Measurements from ENCODE around the gene TRPC6.

The TRPC6 gene

DNA sequence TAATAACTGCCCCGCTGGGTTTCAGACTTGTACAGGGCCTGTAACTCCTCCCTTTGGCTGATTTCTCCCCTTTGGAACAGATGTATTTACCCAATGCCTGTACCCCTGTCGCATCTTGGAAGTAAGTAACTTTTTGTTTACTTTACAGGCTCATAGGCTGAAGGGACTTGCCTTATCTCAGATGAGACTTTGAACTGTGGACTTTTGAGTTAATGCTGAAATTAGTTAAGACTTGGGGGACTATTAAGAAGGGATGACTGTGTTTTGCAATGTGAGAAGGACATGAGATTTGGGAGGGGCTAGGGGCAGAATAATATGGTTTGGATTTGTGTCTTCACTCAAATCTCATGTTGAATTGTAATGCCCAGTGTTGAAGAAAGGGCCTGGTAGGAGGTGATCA is 62.0 kb downstream of the TRPC6 start:
- whole genome bisulfite sequencing = 85% methylated on average over 2 of the region's 2 CpGs
- H3K4me1 ChIP-seq (ENCODE audit: insufficient read depth, low read length) = peaks cover 13% of the 10 kb centered on the region
- peaks cover 2% of the 10 kb centered on the region; the same call in 1 of the 2 replicates for H3K36me3 ChIP-seq (ENCODE audit: insufficient read depth, low read length)

DNA sequence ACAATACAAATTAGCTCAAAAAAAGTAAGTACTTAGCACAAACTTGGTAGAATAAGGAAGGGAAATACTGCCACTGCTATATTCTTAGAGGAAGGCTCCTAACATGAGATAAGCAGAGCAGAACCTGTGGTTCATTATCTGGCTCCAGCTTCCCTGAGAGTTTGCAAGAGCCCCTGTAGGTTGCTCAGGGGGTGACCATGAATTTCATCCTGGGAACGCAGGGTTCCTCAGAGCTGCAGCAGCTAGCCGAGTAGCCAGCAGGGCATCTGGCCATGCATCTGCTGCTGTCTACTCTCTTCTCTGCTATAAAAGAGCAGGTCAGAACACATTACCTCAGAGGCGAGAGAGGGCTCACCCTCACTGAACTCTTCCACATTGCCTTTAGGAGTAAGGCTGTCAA is 67.3 kb downstream of the TRPC6 start:
- Histone ChIP-seq H3K4me1 (ENCODE audit: insufficient read depth, low read length) (peaks cover 32% of the 10 kb centered on the region), H3K4me3 (ENCODE audit: low read length) (no peak overlapping the region), H3K27me3 (ENCODE audit: insufficient read depth, low read length) (no peaks in the 10 kb centered on the region), H3K9ac (ENCODE audit: low read depth, low read length) (no peak overlapping the region), H3K27ac (ENCODE audit: low read depth, low read length) (peak overlapping the region; percentile 9; the same call in 1 of the 2 replicates), H3K36me3 (ENCODE audit: insufficient read depth, low read length) (no peaks in the 10 kb centered on the region), H3K9me3 (ENCODE audit: insufficient read depth, low read depth, low read length) (peaks cover 14% of the 10 kb centered on the region)
- WGBS = 42% methylated on average over 3 of the region's 3 CpGs

More for the DNA sequence above, 62.0 kb downstream of the TRPC6 start:
- H3K27ac ChIP-seq (ENCODE audit: low read depth, low read length) = no peak overlapping the region
- peaks cover 24% of the 10 kb centered on the region for H3K9me3 ChIP-seq (ENCODE audit: insufficient read depth, low read depth, low read length)
- H3K4me3 ChIP-seq (ENCODE audit: low read length) = no peak overlapping the region
- no peaks in the 10 kb centered on the region for H3K27me3 ChIP-seq (ENCODE audit: insufficient read depth, low read length)
- no peak overlapping the region for H3K9ac ChIP-seq (ENCODE audit: low read depth, low read length)

DNA sequence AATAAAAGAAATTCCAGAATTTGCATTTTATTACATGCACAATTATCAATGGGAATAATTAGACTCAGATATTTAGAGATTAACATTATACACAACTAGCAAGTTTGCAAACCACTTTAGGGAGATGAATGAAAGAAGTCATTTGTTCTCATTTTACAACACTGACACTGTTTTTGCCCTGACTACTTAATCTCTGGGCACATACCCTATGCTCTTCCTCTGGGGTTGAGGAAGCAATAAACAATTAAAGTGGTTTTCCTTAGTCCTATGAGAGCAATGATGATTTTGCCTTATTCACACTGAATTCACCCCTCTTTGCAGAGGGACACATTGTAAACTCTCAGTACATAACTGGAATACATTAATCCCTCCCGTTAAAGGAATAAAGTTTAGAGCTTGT is 72.7 kb downstream of the TRPC6 start:
- Histone ChIP-seq H3K4me1 (ENCODE audit: insufficient read depth, low read length) (peaks cover 24% of the 10 kb centered on the region), H3K27me3 (ENCODE audit: insufficient read depth, low read length) (no peaks in the 10 kb centered on the region)
- 100% methylated on average over 1 of the region's 1 CpG for WGBS

DNA sequence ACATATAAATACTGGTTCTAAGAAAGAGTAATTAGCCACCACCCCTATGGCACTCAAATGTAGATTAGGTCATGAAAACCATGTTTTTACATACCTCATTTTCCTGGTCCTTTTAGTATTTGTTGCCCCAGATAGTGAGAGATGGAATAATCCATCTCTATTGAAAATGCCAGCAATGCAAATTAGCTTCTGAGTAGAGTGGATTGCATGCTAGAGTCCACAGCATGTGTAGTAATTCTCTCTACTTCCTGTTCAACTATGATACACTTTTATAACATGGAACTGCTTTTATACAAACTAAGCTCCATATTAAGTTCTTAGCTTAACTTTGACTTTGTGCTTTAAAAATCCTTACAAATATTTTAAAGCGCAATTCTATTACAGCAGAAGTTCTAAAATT is 73.2 kb downstream of the TRPC6 start:
- no CpG with 5 or more reads among the region's 1 CpG for WGBS
- Histone ChIP-seq H3K4me1 (ENCODE audit: insufficient read depth, low read length) (peaks cover 20% of the 10 kb centered on the region), H3K36me3 (ENCODE audit: insufficient read depth, low read length) (no peaks in the 10 kb centered on the region), H3K27ac (ENCODE audit: low read depth, low read length) (no peak overlapping the region), H3K27me3 (ENCODE audit: insufficient read depth, low read length) (no peaks in the 10 kb centered on the region), H3K9ac (ENCODE audit: low read depth, low read length) (no peak overlapping the region), H3K4me3 (ENCODE audit: low read length) (no peak overlapping the region), H3K9me3 (ENCODE audit: insufficient read depth, low read depth, low read length) (no peaks in the 10 kb centered on the region)

More for the DNA sequence above, 72.7 kb downstream of the TRPC6 start:
- Histone ChIP-seq H3K27ac (ENCODE audit: low read depth, low read length) (no peak overlapping the region), H3K4me3 (ENCODE audit: low read length) (no peak overlapping the region), H3K36me3 (ENCODE audit: insufficient read depth, low read length) (no peaks in the 10 kb centered on the region), H3K9me3 (ENCODE audit: insufficient read depth, low read depth, low read length) (no peaks in the 10 kb centered on the region), H3K9ac (ENCODE audit: low read depth, low read length) (no peak overlapping the region)

DNA sequence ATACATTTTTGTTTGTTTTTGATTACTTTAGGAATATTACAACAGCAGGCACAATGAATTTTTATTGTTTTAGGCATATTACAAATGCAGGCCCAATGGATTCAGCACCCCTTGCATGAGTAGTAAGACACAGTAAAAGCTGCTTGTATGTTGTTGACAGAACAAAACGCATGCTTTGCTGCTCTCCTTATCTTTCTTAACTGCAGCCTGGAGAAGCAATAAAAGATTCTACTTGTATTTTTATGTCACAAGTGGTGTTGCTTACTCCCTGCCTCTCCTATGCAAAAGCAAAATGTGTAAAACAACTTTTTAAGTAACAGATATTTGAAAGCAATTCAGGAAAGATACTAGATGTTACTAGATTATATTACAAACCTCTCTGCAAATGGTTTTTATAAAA is 73.9 kb downstream of the TRPC6 start:
- WGBS = 0% methylated on average over 1 of the region's 1 CpG

DNA sequence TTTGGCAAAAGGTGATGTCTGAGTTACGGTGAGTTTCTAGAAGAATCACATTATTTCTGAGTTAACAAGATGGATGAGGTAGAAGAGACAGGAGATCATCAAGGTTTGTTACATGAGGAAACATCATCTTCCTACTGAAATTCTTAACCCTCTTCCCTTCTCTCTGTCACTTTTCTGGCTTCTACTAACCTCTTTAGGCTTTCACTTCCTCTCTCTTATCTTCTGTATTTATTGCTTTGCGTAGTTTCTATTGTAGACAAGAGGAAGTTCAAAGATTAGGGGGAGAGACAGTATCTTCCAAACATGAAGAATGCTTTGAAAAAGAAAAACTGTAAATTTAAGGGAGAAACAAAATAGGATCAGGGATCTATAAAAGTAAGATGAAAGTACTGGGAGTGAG is 75.4 kb downstream of the TRPC6 start:
- H3K27me3 ChIP-seq (ENCODE audit: insufficient read depth, low read length) = no peaks in the 10 kb centered on the region
- WGBS = 95% methylated on average over 2 of the region's 2 CpGs
- H3K36me3 ChIP-seq (ENCODE audit: insufficient read depth, low read length) = no peaks in the 10 kb centered on the region
- no peaks in the 10 kb centered on the region for H3K9me3 ChIP-seq (ENCODE audit: insufficient read depth, low read depth, low read length)
- H3K9ac ChIP-seq (ENCODE audit: low read depth, low read length) = no peak overlapping the region
- no peak overlapping the region for H3K27ac ChIP-seq (ENCODE audit: low read depth, low read length)
- peaks cover 3% of the 10 kb centered on the region; the same call in 1 of the 2 replicates for H3K4me1 ChIP-seq (ENCODE audit: insufficient read depth, low read length)
- H3K4me3 ChIP-seq (ENCODE audit: low read length) = no peak overlapping the region

More for the DNA sequence above, 73.9 kb downstream of the TRPC6 start:
- no peak overlapping the region for H3K4me3 ChIP-seq (ENCODE audit: low read length)
- H3K27ac ChIP-seq (ENCODE audit: low read depth, low read length) = no peak overlapping the region
- H3K36me3 ChIP-seq (ENCODE audit: insufficient read depth, low read length) = no peaks in the 10 kb centered on the region
- H3K4me1 ChIP-seq (ENCODE audit: insufficient read depth, low read length) = peaks cover 14% of the 10 kb centered on the region
- H3K9me3 ChIP-seq (ENCODE audit: insufficient read depth, low read depth, low read length) = no peaks in the 10 kb centered on the region
- H3K27me3 ChIP-seq (ENCODE audit: insufficient read depth, low read length) = no peaks in the 10 kb centered on the region
- no peak overlapping the region for H3K9ac ChIP-seq (ENCODE audit: low read depth, low read length)

DNA sequence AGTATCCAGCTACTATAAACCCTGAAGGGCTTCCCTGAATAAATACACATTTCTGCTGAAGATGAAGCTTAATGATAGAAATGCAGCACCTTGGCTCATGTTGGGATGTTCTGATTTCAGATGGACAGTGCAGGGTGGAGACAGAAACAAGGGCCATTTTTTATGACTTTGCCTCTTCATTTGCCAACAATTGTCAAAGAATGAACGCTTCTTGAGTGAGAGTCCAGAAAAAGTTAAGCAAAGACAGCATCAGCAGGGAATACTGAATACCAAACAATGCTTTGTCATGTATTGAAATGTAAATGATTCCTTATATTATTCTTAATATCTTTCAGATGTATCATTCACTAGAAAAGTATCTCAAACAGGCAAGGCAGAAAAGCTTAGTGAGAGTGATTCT is 84.9 kb downstream of the TRPC6 start:
- no peak overlapping the region for H3K27ac ChIP-seq (ENCODE audit: low read depth, low read length)
- no peak overlapping the region for H3K4me3 ChIP-seq (ENCODE audit: low read length)
- WGBS = 100% methylated on average over 1 of the region's 1 CpG
- no peak overlapping the region for H3K9ac ChIP-seq (ENCODE audit: low read depth, low read length)
- no peaks in the 10 kb centered on the region for H3K36me3 ChIP-seq (ENCODE audit: insufficient read depth, low read length)
- no peaks in the 10 kb centered on the region for H3K4me1 ChIP-seq (ENCODE audit: insufficient read depth, low read length)
- no peaks in the 10 kb centered on the region for H3K27me3 ChIP-seq (ENCODE audit: insufficient read depth, low read length)
- H3K9me3 ChIP-seq (ENCODE audit: insufficient read depth, low read depth, low read length) = no peaks in the 10 kb centered on the region

DNA sequence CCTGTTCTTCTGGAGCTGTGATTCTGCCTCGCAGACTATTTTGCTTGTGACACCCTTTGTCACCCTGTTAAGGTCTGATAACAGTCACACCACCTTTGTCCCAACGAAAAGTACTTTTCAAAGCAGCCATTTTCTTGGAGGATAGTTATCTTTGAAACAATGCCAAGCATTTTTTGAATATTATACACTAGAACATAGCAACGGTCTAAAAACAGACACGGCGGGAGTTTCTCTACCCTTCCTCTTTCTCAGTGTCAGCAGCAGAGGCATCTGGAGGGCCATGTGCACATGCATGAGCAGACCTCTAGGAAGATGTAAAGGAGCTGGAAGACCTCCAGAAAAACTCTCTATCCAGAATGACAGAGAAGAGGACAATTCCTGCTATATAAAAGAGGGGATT is 86.5 kb downstream of the TRPC6 start:
- Histone ChIP-seq H3K4me3 (ENCODE audit: low read length) (no peak overlapping the region), H3K27me3 (ENCODE audit: insufficient read depth, low read length) (no peaks in the 10 kb centered on the region), H3K4me1 (ENCODE audit: insufficient read depth, low read length) (no peaks in the 10 kb centered on the region), H3K9me3 (ENCODE audit: insufficient read depth, low read depth, low read length) (no peaks in the 10 kb centered on the region), H3K27ac (ENCODE audit: low read depth, low read length) (no peak overlapping the region), H3K36me3 (ENCODE audit: insufficient read depth, low read length) (no peaks in the 10 kb centered on the region), H3K9ac (ENCODE audit: low read depth, low read length) (no peak overlapping the region)
- WGBS = 54% methylated on average over 5 of the region's 5 CpGs

DNA sequence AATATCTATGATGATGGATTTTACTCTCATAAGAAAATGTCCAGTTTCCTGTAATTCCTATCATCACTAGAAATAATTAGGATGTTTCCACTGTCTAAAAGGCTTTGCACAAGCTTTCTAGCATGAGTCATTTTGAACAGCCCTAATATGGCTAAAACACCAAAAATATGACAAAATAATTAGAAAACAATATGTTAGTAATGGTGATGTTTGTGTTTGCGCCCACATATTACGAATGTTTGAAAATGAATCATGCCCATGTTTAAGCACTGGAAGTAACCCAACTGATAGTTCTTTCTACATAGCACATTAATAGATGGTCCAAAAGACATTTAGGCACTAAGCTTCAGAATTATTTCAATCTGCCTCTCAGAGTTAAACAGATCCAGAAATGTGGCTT is 96.0 kb downstream of the TRPC6 start:
- WGBS = 50% methylated on average over 2 of the region's 2 CpGs
- Histone ChIP-seq H3K9ac (ENCODE audit: low read depth, low read length) (no peak overlapping the region), H3K9me3 (ENCODE audit: insufficient read depth, low read depth, low read length) (no peaks in the 10 kb centered on the region), H3K4me1 (ENCODE audit: insufficient read depth, low read length) (peaks cover 12% of the 10 kb centered on the region), H3K36me3 (ENCODE audit: insufficient read depth, low read length) (no peaks in the 10 kb centered on the region), H3K4me3 (ENCODE audit: low read length) (no peak overlapping the region), H3K27ac (ENCODE audit: low read depth, low read length) (no peak overlapping the region), H3K27me3 (ENCODE audit: insufficient read depth, low read length) (no peaks in the 10 kb centered on the region)

DNA sequence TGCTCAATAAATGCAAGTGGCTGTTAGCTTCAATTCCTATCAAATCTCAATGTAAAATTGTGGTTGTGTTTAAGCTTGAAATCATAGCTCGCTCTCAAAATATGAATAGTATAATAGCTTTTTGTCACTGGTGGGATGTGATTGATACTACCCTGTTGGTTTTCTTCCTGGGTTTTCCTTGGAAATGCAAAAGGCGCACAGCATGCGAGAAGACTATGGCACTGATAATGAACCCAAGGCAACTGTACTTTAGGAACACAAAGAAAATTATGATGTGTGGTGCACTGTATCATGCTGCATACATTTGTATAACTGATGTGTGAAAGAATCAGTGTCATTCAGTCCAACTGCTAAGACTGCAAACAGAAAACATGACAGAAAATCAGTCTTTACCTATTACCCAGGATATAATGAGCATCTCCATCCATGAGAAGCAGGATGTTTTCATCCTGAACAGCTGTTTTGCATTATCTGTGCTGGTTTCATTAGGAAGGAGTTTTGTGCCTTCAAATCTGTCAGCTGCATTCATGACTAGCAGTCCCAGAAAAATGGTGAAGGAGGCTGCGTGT is 101.2 kb downstream of the TRPC6 start:
- 31% methylated on average over 3 of the region's 4 CpGs for WGBS
- Histone ChIP-seq H3K4me3 (ENCODE audit: low read length) (no peak overlapping the region), H3K9ac (ENCODE audit: low read depth, low read length) (no peak overlapping the region), H3K36me3 (ENCODE audit: insufficient read depth, low read length) (no peaks in the 10 kb centered on the region), H3K27me3 (ENCODE audit: insufficient read depth, low read length) (no peaks in the 10 kb centered on the region), H3K27ac (ENCODE audit: low read depth, low read length) (no peak overlapping the region), H3K4me1 (ENCODE audit: insufficient read depth, low read length) (peaks cover 18% of the 10 kb centered on the region), H3K9me3 (ENCODE audit: insufficient read depth, low read depth, low read length) (no peaks in the 10 kb centered on the region)

DNA sequence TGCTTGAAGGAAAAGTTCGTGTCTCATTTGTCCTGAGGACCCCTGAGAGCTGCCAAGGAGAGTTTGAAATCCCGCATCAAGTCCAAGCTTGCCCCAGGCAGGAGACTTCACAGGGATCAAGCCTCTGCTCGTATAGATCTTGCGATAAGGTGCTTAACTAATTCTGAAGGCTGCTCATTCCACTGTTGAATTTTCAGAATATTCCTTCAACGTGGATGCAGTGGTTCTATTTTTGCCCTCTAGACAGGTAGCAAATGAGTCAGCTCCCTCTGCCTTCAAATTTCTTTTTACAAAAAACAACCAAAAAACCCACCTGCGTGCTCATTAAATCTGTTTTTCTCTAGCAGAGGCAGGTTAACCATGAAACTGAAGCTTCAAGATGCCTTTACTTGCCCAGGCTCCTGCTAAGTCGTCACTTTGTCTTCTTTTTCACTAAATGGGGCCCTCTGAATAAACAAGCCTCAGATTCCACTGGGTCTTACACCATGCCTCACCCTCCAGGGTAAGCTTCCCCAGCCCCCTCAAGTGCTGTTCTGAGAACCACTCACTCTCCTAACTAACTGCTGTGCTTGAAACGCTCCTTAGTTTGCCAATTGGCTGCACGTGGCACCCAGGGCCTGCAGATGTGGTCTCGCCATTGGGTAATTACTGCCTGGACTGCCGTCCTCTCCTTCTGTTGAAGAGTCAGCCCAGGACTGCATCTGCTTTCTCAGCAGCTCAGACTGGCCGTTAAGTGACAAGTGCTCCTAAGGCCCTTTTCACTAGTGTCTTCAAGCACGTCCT is 105.0 kb downstream of the TRPC6 start:
- Histone ChIP-seq H3K36me3 (ENCODE audit: insufficient read depth, low read length) (no peaks in the 10 kb centered on the region), H3K9me3 (ENCODE audit: insufficient read depth, low read depth, low read length) (no peaks in the 10 kb centered on the region), H3K27ac (ENCODE audit: low read depth, low read length) (no peak overlapping the region), H3K9ac (ENCODE audit: low read depth, low read length) (no peak overlapping the region), H3K4me1 (ENCODE audit: insufficient read depth, low read length) (peaks cover 7% of the 10 kb centered on the region; the same call in 1 of the 2 replicates), H3K4me3 (ENCODE audit: low read length) (no peak overlapping the region), H3K27me3 (ENCODE audit: insufficient read depth, low read length) (no peaks in the 10 kb centered on the region)
- 81% methylated on average over 13 of the region's 13 CpGs for WGBS
